K562 (cell line): ENCODE results near the gene TPRG1L.

ENCODE experiments used
- PCBP2 ChIP-seq: fragments of 200-400 bp; formaldehyde crosslinking; IDR thresholded peaks from 2 replicates; pipeline ENCODE4 v1.6.1; 2018; ENCODE audit warnings: low read length, low read depth, mild to moderate bottlenecking, moderate library complexity; ENCODE audit not compliant: poor library complexity, severe bottlenecking
- POLR2AphosphoS5 ChIP-seq: IDR thresholded peaks from 2 replicates; pipeline ENCODE4 v1.6.1; 2011; ENCODE audit warnings: mild to moderate bottlenecking, low read depth, low read length, moderate library complexity; ENCODE audit not compliant: control insufficient read depth, insufficient read depth

DNA sequence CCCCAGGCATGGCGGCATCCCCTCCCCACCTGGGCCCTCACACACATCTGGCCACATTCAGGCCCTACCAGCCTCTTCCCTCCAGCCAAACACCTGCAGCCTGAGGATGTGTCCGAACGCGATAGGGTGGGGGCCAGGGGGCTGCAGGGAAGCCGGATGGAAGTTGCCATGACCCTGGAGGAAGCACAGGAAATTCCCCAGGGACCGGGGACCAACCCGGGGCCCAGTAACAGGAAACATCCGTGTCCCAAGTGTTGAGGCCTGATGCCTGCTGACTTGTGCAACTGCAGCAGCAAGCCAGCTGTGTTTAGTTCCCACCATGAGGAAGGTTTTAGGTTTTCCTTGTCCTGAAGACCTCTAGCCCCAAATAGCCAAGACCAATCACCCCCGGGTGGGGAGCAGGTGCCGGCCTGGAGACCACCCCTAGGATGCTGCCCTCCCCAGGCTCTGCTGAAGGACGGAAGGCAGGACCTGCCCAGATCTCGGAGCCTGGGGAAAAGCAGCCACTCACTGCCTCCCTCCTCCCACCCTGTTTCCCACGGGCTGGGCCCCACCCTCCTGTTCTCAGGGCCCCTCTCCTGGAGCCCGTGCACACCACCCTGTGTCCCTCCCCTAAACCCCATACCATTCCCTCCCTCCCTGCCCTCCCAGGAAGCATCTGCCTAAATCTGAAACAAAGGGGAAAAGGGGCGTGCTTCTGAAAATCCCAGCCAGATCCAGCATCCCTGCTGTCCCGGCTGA, 43.3 kb upstream of the TPRG1L start:
- TF ChIP-seq POLR2AphosphoS5: no peak
- no peak for TF ChIP-seq PCBP2
